Measurements from ENCODE around the gene PTDSS2.

The PTDSS2 gene

DNA sequence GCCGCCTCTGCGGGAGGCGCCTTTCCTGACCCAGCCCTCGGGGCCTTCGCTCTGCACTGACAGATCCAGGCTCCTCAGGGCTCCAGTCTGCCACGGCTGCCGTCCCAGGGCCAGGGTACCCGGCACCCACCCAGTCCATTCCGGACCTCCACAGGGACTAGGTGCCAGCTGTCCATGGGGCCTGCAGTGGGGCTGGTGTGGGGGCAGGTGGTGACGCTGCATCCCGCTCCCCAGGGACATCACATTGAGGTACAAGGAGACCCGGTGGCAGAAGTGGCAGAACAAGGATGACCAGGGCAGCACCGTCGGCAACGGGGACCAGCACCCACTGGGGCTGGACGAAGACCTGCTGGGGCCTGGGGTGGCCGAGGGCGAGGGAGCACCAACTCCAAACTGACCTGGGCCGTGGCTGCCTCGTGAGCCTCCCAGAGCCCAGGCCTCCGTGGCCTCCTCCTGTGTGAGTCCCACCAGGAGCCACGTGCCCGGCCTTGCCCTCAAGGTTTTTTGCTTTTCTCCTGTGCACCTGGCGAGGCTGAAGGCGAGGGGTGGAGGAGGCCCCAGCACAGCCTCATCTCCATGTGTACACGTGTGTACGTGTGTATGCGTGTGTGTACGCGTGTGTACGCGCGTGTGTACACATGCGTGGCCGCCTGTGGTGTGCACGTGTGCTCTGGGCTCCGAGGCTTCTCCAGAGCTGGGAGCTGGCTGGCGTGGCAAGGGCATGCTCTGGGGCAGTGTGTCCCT lies 40.3 kb downstream of the PTDSS2 start:
- no peak for DNase-seq (ENCODE audit: low read depth in 2 of 2)

DNA sequence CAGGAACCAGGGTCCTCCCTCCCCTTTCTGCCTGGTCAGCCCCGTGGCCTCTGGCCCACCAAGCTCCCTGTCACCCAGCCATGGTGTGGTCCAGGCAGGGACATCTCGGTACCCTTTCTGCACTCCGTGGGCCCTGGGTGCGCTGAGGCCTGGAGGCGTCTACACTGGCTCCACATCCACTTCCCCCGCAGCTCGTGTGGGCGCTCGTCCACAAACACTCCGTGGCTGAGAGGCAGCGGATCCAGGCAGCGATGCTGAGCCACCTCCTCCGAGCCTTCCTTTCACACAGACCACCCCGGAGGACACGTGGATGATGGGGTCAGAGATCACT lies 40.8 kb downstream of the PTDSS2 start:
- no peak for DNase-seq (ENCODE audit: low read depth in 2 of 2)

DNA sequence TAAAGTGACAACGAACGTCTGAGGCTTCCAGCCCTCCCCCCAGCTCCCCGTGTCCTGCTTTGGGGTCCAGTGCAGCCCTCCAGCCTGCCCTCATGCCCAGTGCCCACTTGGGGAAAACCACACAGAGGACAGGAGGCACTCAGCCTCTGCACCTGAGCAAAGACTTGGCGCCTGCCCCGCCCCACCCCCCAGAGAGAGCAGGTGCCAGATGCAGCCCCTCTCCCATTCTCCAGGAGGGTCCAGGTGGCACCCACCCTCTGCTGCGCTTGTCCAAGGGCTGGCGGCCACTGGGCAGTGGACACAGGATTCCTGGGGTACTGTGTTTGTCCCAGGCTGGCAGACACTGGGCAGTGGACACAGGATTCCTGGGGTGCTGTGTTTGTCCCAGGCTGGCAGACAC lies 41.3 kb downstream of the PTDSS2 start:
- DNase-seq (ENCODE audit: low read depth in 2 of 2): no peak

DNA sequence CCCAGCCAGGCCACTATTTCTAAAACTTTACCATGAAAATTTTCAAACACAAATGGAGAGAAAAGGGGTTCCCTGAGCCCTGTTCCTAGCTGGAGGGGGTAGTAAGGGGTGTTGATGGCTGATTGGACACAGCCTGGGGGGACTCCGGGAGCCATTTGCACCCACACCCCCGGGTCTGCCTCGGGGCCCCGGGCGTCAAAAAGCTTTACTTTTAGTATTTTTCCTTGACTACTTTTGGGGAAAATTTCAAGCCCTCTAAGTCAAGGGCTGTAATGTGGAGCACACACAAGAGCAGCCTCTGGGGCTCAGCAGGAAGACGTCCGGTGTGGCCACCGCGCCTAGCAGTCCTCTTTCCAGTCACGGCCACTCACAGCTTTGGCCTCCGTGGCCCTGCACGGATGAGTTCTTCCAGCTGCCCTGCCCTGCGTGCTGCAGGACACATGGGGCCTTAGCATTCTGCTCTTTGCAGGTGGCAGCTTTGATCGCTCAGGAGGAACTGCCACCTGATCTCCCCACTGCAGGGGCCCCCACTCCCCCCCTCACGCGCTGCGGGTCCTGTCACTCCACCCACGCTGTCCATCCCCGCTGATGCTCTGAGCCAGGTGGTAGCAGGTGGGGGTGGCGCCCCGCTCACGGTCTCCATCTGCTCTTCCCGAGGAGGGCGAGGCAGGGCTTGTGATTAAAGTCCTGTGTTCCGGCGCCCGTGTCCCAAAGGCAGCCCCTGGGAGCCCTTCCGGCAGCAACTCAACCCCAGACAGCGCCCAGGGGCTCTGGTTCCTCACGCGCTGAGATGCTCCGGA lies 42.5 kb downstream of the PTDSS2 start:
- DNase-seq (ENCODE audit: low read depth in 2 of 2): no peak

DNA sequence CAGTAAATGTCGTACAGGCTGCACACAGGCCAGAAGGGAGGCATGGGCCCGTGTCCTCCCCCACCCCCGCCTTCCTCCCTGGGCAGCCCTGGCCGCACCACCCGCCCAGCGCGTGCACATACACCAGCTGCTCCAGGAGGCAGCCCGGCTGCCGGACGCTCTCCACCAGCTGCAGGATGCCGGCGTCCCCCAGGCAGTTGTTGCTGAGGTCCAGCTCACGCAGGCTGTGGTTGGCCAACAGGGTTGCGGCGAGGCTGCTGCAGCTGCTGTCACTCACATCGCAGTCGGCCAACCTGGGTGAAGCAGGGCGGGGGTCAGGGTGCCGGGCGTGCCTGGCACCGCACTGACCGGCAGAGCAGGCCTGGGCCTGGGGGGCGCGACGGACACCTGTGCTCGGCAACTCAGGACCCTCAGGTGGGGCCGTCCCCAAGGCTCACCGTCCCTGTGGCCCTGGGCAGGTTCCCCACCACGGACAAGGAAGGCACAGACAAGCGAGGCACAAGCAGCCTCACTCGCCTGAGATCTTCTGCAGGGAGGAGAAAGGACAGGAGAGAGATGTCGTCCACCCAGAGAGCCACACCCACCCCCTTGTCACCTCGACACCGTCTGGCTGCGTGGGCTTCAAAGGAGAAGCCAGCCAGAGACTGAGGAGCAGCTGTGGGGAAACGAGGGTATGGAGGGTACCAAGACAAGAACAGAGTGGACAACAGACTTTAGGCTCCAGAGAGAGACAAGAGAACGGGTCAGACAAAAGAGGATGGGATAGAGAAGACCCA lies 44.9 kb downstream of the PTDSS2 start:
- no peak for DNase-seq (ENCODE audit: low read depth in 2 of 2)

DNA sequence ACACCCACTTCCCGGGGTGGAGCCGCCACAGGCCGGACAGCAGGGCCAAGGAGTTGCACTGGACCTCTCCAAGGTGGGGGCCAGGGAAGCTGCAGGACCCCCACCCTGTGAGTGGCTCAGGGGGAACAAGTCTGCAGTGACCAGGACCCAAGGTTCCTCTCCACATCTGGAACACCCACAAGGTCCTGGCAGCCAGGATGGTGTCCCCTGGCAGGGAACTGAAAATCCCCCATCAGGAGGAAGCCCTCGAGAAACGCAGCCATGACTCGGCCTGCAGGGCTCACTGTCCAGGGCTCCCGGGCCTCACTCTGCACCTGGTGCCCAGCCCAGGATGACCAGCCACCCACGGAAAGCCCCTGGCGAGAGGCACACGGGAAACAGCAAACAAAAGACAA lies 45.5 kb downstream of the PTDSS2 start:
- DNase-seq (ENCODE audit: low read depth in 2 of 2): no peak

DNA sequence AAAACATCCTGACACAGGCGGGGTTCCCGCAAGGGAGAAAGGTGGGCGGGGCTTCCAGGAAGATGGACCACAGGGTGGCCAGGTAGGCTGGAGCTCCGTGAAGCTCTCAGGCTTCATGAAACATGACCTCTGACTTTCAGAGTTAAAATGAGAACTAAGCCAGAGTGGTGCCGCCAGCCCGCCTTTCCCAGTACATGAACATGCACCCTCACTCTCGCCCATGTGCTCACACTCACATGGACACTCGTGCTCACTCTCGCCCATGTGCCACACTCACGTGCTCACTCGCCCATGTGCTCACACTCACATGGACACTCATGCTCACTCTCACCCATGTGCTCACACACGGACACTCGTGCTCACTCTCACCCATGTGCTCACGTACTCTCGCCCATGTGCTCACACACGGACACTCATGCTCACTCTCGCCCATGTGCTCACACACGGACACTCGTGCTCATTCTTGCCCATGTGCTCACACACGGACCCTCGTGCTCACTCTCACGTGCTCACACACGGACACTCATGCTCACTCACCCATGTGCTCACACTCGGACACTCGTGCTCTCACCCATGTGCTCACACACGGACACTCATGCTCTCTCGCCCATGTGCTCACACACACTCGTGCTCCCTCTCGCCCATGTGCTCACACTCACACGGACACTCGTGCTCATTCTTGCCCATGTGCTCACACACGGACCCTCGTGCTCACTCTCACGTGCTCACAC lies 46.9 kb downstream of the PTDSS2 start:
- DNase-seq (ENCODE audit: low read depth in 2 of 2): no peak

DNA sequence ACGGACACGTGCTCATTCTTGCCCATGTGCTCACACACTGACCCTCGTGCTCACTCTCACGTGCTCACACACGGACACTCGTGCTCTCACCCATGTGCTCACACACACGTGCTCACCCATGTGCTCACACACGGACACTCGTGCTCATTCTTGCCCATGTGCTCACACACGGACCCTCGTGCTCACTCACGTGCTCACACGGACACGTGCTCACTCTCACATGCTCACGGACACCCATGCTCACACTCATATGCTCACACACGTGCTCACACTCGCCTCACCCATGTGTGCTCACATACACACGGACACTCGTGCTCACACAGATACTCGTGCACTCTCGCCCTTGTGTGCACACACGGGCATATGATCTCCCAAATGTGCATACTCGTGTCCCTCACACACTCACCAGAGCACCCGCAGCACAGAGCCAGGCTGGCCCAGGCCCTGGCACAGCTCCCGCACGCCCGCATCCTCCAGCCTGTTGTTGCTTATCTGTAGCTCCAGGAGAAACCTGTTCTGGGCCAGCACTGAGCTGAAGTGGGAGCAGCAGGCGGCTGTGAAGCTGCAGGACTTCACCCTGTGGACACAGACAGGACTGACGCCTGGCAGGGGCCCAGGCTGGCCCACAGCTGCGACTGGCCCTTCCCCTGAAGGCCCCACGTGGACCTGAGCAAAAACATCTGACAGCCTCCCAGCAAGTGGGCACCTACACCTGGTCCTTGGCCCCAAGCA lies 47.7 kb downstream of the PTDSS2 start:
- no peak for DNase-seq (ENCODE audit: low read depth in 2 of 2)

DNA sequence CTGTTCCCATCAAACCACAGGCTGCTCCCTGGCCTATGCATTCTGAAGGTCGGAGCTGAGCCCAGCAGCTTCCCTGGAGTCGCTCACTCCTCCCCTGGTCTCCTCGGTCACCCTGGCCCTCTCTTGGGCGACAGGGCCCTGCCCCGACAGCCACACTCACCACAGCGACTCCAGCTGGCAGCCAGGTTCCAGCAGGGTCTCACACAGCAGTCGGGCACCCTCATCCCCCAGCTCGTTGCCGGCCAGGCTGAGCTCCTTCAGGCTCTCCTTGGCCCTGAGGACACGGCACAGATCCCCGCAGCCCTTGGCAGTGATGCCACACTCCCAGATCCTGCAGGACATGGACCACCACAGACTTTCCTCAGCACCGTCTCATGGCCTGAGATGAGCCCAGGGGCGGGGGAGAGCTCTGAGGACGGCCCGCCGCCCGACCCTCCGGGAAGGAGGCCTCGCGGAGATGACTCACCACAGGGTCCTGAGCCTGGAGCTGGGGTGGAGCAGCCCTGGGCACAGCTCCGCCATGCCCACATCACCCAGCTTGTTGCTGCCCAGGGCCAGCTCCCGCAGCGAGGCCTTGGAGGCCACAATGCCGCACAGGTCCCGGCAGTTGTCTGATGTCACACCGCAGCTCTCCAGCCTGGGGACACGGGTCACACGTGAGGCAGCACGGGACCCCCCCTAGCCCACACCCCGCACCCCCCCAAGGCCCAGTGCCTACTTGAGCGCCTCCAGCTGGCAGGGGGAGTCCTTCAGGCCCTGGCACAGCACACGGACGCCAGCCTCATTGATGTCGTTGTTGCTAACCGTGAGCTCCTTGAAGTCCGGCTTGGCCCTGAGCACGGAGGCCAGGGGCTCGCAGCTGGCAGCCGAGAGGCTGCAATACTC lies 48.5 kb downstream of the PTDSS2 start:
- DNase-seq (ENCODE audit: low read depth in 2 of 2): no peak

DNA sequence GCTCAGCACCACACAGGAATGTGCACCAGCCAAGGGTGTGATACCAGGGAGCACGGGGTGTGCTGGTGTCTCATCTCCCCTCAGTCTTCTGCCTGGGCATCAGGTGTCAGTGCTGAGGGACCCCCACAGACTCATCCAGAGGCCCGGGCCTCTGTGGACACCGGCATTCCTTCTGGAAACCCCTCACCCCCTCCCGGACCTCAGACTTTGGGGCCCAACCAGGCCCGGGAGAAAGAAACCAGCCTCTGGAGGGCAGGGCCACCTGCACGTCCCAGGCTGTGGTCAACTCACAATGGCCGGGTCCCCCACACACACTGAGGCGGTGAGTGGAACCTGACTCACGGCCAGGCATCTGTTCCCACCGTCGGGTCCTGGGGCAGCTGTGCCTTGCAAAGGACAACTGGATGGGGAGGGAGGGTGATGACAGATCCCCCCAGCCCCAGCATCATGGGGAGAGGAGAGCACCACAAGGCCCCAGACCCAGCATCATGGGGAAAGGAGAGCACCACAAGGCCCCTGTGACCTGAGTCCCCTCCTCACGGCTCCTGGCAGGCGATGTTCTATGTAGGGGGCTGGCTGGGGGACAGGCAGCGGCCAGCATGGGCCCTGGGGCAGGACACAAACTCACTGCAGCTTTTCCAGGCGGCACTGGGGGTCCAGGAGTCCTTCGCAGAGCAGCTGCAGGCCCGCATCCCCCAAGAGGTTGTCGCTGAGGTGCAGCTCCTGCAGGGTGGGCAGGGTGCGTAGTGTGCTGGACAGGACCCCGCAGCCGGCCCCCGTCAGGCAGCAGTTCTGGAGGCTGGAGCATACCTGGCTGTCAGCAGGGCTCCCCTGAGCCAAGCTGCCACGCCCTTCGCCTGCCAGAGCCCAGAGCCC lies 49.4 kb downstream of the PTDSS2 start:
- DNase-seq (ENCODE audit: low read depth in 2 of 2): no peak

DNA sequence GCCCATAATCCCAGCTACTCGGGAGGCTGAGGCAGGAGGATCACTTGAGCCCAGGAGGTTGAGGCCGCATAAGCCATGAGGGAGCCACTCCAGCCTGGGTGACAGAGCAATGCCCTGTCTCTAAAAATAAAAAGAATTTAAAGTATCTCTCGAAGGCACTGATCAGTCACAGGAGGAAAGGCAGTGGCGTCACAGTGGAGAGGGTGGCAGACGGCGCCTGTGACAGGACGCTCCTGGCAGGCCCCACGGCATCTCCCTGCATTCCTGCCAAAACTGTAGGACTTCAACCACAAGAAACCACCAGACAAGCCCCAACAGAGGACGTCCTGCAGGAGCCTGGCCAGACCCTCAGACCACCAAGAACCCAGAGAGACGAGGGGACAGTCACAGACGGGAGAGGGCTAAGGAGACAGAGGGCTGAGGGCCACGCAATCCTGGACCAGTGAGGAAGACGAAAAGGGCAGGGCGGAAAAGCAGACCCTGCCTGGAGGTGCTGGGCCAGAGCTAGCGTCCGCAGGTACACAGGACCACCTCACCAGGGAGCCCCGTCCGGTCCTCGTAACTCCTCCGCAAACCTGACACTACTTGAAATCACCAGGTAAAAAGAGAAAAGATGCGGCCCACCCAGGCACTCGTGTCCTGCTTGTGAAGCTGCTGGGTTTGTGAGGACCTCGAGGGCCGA lies 51.1 kb downstream of the PTDSS2 start:
- DNase-seq (ENCODE audit: low read depth in 2 of 2): no peak

DNA sequence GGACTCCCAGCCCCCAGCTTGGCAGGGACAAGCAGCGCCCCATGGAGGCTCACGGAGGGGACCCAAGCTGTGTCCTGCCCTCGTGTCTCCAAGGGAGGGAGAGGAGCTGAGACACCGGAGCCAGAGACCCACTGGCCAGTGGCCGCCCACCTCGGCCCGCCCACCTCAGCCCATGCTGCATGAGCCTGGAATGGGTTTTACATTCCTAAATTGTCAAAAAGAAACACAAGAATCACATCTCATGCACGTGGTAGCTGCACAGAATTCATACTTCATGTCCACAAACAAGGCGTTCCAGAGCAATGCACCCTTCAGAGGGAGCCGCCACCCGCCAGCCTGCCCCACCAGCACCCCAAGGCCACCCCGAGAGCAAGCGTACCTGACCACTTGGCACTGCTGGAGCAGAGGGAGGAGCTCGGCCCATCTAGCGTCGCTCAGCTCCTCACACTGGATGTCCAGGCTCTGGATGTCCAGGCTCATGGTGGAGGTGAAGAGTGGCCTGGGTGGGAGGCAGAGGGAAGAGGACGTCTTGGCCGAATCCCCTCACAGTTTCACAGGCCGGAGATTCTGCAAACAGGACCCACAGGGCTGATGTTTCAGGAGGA lies 51.7 kb downstream of the PTDSS2 start:
- DNase-seq (ENCODE audit: low read depth in 2 of 2): no peak

DNA sequence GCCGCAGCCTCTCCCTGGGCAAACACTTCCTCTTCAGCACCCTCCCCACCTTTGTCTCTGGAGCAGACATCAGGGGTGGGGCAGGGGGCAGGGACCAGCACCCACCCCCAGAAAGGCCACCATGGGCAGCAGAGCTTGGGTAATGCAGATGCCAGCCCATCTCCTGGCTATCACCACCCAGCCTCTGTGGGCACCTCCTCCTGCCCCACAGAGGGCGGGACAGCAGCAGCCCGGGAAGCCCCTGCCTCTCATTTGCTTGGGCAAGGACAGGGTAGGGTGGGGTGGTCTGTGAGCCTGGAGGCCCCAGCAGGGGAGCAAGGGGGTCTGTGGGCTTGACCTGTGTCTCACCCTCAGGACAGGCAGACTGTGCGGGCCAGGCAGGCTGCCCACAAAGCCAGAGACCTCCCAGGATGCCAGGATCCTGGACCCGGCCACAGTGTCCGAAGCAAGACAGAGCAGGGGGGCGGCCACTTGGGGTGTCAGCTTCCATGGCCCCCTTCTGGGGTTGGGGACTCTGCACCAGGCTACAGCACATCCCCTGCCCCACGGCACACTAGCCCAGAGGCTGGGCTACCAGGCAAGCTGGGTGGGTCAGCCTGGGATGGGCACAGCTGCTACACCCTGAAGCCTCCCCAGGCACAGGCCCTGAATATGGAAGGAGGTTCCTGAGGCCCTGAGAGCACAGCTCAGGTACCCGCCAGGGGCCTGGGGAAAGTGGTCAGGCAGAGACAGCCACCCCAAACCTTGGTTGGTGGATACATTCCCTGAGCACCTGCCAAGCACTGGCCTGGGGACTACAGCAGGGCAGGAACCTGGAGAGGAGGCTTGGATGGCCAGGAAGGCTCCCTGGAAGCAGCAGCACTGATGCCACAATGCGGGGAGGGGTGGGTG lies 52.5 kb downstream of the PTDSS2 start:
- DNase-seq (ENCODE audit: low read depth in 2 of 2): no peak

DNA sequence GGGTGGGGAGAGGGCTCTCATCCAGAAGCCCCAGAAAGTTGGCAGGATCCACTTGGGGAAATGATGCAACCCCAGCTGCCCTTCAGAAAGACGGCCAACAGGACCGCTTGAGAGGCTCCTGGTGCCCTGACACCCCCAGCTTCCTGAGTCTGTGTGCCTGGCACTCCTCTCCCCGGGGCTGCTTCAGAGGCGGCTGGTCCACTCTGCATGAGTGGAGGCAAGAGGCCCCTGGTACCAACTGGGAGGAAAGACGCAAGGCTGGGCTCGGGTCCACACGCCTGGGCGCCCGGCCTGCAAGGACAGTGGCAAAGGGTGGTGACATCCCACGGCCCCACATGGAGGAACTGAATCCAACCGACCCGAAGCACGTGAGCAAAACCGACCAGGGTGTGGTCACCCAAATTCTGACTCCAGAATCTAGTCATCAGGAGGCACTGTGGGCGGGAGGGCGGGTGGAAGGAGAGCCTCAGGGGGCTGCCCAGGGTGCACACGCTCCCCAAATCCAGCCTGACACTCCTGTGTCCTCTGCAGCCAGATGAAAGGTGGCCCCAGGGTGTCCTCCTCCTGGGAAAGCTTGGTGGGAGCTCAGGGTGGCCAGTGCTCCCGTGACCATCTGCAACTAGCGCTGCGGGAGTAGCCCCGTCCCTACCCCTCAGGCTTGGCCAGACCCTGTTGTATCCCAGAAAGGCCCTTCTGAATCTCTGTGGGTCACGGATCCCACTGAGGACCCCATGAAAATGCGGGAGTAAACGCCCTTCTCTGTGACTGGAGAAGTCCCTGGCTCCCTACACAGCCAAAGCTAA lies 53.3 kb downstream of the PTDSS2 start:
- no peak for DNase-seq (ENCODE audit: low read depth in 2 of 2)

DNA sequence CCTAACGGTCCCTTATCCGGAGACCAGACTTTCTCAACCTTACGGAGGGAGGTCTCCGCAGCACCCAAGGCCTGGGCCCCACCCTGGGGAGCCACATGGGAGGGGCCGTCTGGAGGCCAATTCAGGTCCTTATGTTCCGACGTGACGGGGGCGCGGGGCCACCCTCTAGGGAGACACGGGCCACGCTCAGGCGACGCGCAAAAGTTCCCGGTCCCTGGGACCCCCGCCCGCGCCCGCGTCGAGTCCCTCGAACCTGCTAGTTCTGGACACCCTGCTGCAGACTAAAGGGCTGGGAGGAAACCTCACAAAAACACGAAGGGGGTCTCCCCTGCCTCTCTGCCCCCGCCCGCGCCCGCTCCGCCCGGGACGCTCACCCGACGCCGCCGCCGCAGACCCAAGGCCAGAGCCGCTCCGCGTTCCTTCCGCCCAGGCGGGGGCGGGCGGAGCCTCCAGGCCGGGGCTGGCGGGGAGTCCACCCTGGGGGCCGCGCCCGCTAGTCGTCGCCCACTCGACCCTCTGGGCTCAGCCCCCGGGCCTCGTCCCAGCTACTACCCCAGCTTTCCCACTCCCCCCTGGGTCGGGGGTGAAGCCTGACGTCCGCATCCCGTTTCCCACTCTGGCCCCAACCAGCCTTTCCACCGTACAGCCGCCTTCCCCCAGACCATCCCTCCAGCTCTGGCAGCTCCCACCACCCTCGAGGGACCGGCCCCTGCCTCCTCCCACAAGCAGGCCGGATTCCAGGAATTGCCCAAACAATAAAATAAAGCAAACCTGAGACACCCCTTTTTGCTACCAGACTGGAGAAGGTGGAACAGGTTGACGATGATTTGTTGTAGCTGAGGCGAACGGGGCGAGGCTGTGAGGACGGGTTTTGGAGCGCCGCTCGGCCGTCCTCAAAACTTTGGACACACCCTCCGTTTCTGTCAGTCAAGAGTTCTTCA lies 54.2 kb downstream of the PTDSS2 start:
- no peak for DNase-seq (ENCODE audit: low read depth in 2 of 2)

Measured in fibroblast of skin of left biceps (primary cell).